Esophagus squamous epithelium (tissue), 5 donors: Measurements from ENCODE around the gene OXTR. TPM values are rescaled to one million over a fixed set of nuclear protein-coding genes. Genes with fewer than 3 reads are reported as not detected.

Experiments
- DNase-seq: peaks from one replicate; lab custom pipeline; 2025; lab: John Stamatoyannopoulos, UW
- H3K27ac ChIP-seq, 4 donors: fragments of 200-600 bp; sonication (generic); one replicate each; pipeline ENCODE4 v1.5.1; 2016 to 2019; ENCODE audit warnings: mild to moderate bottlenecking in 1 of 4
- H3K27me3 ChIP-seq, 4 donors: fragments of 200-600 bp; sonication (generic); 1 replicate in 3 of 4; 2 replicates in 1 of 4; pipeline versions ENCODE4 v1.5.1 to v1.6.0; 2017 to 2021; ENCODE audit warnings: antibody characterized with exemption in 1 of 4
- H3K36me3 ChIP-seq, 3 donors: fragments of 200-600 bp; sonication (generic); one replicate each; pipeline ENCODE4 v1.5.1; 2016 to 2019
- H3K4me1 ChIP-seq, 3 donors: fragments of 200-600 bp; sonication (generic); one replicate each; pipeline ENCODE4 v1.5.1; 2017 to 2019
- H3K4me3 ChIP-seq, 4 donors: fragments of 200-600 bp; sonication (generic); 1 replicate in 3 of 4; 2 replicates in 1 of 4; pipeline ENCODE4 v1.5.1; 2016 to 2019; ENCODE audit warnings: mild to moderate bottlenecking in 2 of 4, moderate library complexity in 1 of 4
- H3K9me3 ChIP-seq, 3 donors: fragments of 200-600 bp; sonication (generic); one replicate each; pipeline ENCODE4 v1.5.1; 2016 to 2019
- POLR2A ChIP-seq, 4 donors: fragments of 450-650 bp; IDR thresholded peaks; one replicate each; pipeline ENCODE4 v1.6.1; 2017; ENCODE audit warnings: antibody characterized with exemption in 4 of 4, mild to moderate bottlenecking in 4 of 4, moderate library complexity in 3 of 4
- WGBS, 2 donors: methylation state at CpG; one replicate each; pipeline ENCODE4 v1.1.5; 2018; 5-methylcytosine and 5-hydroxymethylcytosine counted together
- intact Hi-C: fragments of 100-400 bp; cut with DNase I; formaldehyde crosslinking; loops from one replicate; pipeline ENCODE4 v1.15.0; 2022
- total RNA-seq, 4 donors: library from RNA; depleted of rRNA; stranded (reverse); fragments of >200 nt; gene quantifications; one replicate each; pipeline ENCODE4 v1.1.0, GENCODE V29; 2016
- TF ChIP-seq, protein P1 (sequence below), 6 experiments: fragments of 450-650 bp in 4 of 6; fragments of 200-600 bp in 2 of 6; sonication (generic) in 2 of 6; IDR thresholded peaks; one replicate each; pipeline ENCODE4 v1.5.1; 2016 to 2019; ENCODE audit warnings: antibody characterized with exemption in 6 of 6, mild to moderate bottlenecking in 4 of 6, moderate library complexity in 4 of 6
- donor health status: DM: yes; HTN: yes; CAD: no.

Gene OXTR
- total RNA-seq, 4 donors from 2014 or later: 3.8 to 9.0 (median 6.4) TPM

DNA sequence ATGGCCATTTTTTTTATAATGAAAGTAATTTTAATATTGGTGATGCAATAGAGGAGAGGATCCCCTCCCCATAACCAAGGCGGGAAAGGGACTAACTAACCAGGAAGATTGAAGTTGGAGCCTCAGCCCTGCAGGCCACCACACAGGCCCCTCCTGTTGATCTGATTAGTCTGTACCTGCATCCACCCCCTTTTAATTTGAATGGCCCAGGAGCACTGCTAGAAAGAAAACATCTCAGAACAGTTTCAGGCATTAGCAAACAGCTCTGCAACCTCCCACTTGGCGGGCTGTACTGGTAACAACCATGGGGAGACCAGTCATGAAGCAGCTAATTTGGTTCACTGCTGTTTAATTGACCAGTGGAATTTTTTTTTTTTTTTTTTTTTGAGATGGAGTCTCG lies 25.5 kb downstream of the OXTR start:
- 84 to 89% methylated on average over 3 of the region's 3 CpGs for WGBS, 2 donors
- H3K4me3 ChIP-seq: no peak overlapping the region
- no peaks in the 10 kb centered on the region for H3K9me3 ChIP-seq
- no peak overlapping the region for H3K27ac ChIP-seq
- peaks cover 0 to 20% (median 6%) of the 10 kb centered on the region in 3 donors for H3K4me1 ChIP-seq
- no peak for DNase-seq
- H3K27me3 ChIP-seq: peaks cover 0 to 14% (median 0%) of the 10 kb centered on the region in 4 donors
- no peaks in the 10 kb centered on the region for H3K36me3 ChIP-seq
- intact Hi-C loops: no loop called here
- TF ChIP-seq, protein P1, sequence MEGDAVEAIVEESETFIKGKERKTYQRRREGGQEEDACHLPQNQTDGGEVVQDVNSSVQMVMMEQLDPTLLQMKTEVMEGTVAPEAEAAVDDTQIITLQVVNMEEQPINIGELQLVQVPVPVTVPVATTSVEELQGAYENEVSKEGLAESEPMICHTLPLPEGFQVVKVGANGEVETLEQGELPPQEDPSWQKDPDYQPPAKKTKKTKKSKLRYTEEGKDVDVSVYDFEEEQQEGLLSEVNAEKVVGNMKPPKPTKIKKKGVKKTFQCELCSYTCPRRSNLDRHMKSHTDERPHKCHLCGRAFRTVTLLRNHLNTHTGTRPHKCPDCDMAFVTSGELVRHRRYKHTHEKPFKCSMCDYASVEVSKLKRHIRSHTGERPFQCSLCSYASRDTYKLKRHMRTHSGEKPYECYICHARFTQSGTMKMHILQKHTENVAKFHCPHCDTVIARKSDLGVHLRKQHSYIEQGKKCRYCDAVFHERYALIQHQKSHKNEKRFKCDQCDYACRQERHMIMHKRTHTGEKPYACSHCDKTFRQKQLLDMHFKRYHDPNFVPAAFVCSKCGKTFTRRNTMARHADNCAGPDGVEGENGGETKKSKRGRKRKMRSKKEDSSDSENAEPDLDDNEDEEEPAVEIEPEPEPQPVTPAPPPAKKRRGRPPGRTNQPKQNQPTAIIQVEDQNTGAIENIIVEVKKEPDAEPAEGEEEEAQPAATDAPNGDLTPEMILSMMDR (IDR thresholded peaks at IDR 0.05): no peak

DNA sequence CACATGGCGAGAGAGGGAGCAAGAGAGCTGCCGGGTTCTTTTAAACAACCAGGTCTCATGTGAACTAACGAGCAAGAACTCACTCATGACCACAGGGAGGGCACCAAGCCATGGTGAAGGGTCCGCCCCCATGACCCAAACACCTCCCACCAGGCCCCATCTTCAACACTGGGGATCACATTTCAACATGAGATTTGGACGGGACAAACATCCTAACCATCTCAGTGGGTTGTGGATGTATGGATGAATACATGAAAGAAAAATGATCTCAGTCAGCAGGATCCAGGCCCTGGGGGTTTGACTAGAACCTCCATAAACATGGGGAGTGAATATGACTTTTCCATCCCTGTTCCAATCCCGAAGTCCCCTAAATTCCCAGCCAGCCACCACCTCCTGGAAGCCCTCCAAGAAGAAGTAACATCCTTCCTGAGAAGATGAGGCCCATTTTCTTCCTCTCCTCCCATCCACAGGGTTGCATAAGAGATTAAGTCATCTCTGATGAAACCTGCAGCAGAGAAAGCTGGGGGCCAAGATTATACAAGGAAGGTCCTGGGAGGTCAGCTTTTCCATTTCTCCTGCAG lies 26.3 kb downstream of the OXTR start:
- Histone ChIP-seq H3K27ac (no peak overlapping the region), H3K4me1 (peaks cover 0 to 20% (median 6%) of the 10 kb centered on the region in 3 donors), H3K36me3 (no peaks in the 10 kb centered on the region), H3K4me3 (no peak overlapping the region), H3K27me3 (peaks cover 0 to 14% (median 0%) of the 10 kb centered on the region in 4 donors), H3K9me3 (no peaks in the 10 kb centered on the region)
- no peak for TF ChIP-seq POLR2A (IDR thresholded peaks at IDR 0.05)
- TF ChIP-seq, protein P1 (IDR thresholded peaks at IDR 0.05): no peak
- DNase-seq: no peak
- intact Hi-C loops: no loop called here
- 72% methylated on average over 6 of the region's 6 CpGs for WGBS, 2 donors

DNA sequence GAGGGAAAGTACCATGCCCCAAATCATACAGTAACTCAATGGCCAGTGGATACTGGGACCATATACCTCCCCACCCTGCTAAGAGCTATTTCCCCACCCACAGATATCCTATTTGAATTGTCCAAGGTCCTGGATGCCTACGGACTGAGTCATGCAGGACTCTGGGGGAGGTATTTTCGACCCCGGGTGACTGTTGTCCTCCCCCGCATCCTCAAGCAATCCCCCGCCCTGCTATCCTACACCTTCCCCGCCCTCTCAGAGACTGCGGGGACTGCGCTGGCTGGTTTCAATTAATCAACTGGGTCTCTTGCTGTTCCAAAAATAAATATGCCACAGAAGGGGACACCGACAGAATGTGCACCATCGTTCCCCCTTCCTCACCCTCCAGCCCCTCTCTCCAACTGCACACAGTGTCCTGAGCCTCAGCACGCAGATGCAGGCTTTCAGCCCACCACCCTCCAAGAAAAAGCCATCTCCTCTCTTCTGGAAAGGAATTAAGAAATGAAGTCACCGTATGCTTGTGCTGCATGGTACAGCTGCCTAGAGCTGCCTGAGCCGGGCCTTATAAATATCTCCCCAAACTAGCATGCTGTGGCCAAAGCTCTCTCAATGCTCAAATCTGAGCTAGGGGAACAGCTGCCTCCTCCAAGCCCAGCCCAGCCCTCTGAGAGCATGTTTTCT lies 27.7 kb downstream of the OXTR start:
- intact Hi-C loops: no loop called here
- no peak for DNase-seq
- peaks cover 0 to 20% (median 6%) of the 10 kb centered on the region in 3 donors for H3K4me1 ChIP-seq
- H3K4me3 ChIP-seq: no peak overlapping the region
- H3K27me3 ChIP-seq: peaks cover 0 to 4% (median 0%) of the 10 kb centered on the region in 4 donors
- no peaks in the 10 kb centered on the region for H3K36me3 ChIP-seq
- WGBS, 2 donors: 22 to 40% methylated on average over 11 to 12 of the region's 13 CpGs
- H3K27ac ChIP-seq: no peak overlapping the region
- no peaks in the 10 kb centered on the region for H3K9me3 ChIP-seq
- TF ChIP-seq, protein P1 (IDR thresholded peaks at IDR 0.05): no peak
- TF ChIP-seq POLR2A (IDR thresholded peaks at IDR 0.05): no peak

DNA sequence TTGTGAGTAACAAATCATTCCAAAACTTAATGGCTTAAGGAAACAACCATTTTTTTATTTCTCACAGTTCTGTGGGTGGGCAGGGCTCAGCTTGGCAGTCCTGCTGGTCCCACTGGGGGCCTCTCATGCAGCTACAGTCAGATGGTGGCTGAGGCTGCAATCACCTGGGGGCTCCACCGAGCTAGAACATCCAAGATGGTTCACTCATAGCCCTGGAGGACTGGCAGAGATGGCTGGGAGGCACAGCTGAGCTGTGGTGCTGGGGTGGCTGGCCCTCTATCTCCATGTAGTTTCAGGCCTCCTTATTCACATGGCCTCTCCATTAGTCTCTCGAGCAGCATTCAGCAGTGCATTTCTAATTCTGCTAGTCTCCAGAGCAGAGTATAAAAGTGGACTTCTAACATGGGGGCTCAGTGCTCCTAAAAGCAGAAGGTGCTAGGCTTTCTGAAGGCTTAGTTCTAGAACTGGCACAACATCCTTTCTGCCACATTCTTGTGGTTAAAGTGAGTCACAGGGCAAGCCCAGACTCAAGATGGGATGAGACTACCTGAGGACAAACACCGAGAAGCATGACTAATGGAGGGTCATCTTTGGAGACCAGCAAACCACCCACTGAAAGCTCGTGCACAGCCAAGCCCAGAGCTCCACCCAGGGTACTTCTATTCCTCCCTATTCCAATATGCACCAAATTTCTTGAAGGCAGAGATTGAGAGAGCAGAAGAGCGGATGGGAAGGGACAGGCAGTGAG lies 29.5 kb downstream of the OXTR start:
- H3K27ac ChIP-seq: no peak overlapping the region
- H3K4me3 ChIP-seq: no peak overlapping the region
- 39 to 62% methylated on average over 3 to 4 of the region's 5 CpGs for WGBS, 2 donors
- intact Hi-C loops: no loop called here
- no peaks in the 10 kb centered on the region for H3K36me3 ChIP-seq
- no peak for TF ChIP-seq POLR2A (IDR thresholded peaks at IDR 0.05)
- TF ChIP-seq, protein P1 (IDR thresholded peaks at IDR 0.05): no peak
- H3K9me3 ChIP-seq: no peaks in the 10 kb centered on the region
- H3K4me1 ChIP-seq: peaks cover 0 to 20% (median 6%) of the 10 kb centered on the region in 3 donors
- no peaks in the 10 kb centered on the region for H3K27me3 ChIP-seq
- DNase-seq: no peak

DNA sequence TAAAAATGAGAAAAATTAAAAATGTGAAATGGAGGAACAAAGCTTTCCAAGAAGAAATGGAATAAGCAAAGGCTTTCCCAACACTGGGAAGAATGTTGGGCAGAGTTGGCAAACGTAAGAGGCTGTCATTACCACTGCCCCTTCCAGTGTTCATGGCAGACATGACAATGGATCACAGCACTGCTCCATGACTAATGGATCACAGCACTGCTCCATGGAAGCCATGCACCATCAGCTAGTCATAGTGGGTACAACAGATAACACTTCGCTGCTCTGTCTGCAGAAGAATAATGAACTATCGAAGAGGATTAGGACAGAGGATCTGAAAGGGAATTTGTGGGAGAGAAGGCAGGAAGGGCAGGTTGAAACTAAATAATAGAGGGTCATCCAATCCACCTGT lies 30.8 kb downstream of the OXTR start:
- peaks cover under 1 to 20% (median 6%) of the 10 kb centered on the region in 3 donors for H3K4me1 ChIP-seq
- H3K36me3 ChIP-seq: no peaks in the 10 kb centered on the region
- H3K4me3 ChIP-seq: no peak overlapping the region
- no peak overlapping the region for H3K27ac ChIP-seq
- H3K27me3 ChIP-seq: no peaks in the 10 kb centered on the region
- no peak for DNase-seq
- no peaks in the 10 kb centered on the region for H3K9me3 ChIP-seq
- no peak for TF ChIP-seq POLR2A (IDR thresholded peaks at IDR 0.05)
- TF ChIP-seq, protein P1 (IDR thresholded peaks at IDR 0.05): no peak
- 67 to 74% methylated on average over 3 of the region's 3 CpGs for WGBS, 2 donors
- intact Hi-C loops: no loop called here
